ENCODE data around the gene RPL27A. TPM values are rescaled to one million over a fixed set of nuclear protein-coding genes. Genes with fewer than 3 reads are reported as not detected.

Gene RPL27A
- 423 and 554 TPM in 2 replicates for total RNA-seq

DNA sequence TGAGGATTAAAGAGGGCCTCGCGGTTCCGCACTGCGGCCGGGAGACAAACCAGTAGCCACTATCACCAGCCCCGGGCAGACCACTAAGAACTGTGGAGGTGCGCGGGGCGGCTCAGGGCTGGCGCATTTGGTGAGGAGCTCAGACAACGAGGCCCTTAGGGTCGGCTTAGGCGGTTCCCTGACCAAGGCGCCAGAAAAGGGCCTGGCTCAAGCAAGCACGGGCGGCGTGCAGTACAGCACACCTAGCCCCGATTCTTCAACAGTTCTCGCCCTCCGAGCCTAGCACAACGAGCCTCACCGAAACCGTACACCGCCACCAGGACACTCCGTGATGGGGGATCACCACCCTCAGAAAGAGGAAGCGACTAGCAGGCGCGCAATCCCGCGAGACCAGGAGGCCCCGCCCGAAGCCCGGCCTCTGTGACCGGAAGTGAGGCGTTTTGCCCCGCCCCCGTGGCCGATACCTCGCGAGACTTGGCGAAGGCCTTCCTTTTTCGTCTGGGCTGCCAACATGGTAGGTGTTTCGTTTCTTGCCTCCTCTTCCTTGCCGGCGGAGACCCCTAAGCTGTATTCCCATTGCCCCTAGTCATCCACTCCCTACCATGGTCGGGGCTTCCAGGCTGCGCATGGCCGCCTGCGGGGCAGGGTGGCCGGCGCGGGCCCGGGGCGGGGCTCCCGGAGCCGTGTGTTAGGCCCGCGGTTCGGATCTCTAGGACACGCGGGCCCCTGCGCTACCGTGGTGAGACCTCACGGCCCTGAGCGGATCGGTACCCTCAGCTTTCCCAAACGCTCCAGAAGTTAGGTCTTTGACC is at the start of gene RPL27A, which contains the start of gene TRIM66:
RPL27A (plus strand) TSS at position 490 of the 812 bp plus-strand sequence; CDS start at position 512, 22 bp downstream.
TRIM66 (minus strand) TSS at position 363 of the 812 bp plus-strand sequence. CDS start 10,391 bp downstream, outside the sequence.

Small RNA genes lying within 50 kb of the gene (small RNA-seq; reads per million reads assigned to genes)
- gene SNORA3A (not detected), gene SNORA3B (201 reads per million, percentile 99 among the genes with 10 or more reads in this experiment)

Other genes with a start within 250 kb of the RPL27A start
- gene STK33, start 88.6 kb upstream of the RPL27A start, total RNA-seq = 0.36 and 0.49 TPM in 2 replicates
- gene TRIM66, start 127 bp upstream of the RPL27A start, total RNA-seq = 7.0 and 9.7 TPM in 2 replicates
- gene AKIP1, start 228.4 kb downstream of the RPL27A start, total RNA-seq = 50.8 and 79.3 TPM in 2 replicates

Data from hair follicle dermal papilla cell (primary cell).